ENCODE data around the gene ESR2.
A peak's percentile ranks its signal among the peaks of the same experiment; 100 is the strongest.
"Not testable (repeated sequence)": the region's sequence is repeated elsewhere in the genome, so short reads cannot be mapped to it uniquely, and the experiment has no call there.

The ESR2 gene

GRCh38 chr14:64220056-64220455 is 74.1 kb downstream of the ESR2 start:
- DNase-seq = no peak

- no peak for DNase-seq
Observed at GRCh38 chr14:64218344-64219240, 75.6 kb downstream of the ESR2 start.

- no peak for DNase-seq
Observed at GRCh38 chr14:64217834-64218233, 76.3 kb downstream of the ESR2 start.

DNA sequence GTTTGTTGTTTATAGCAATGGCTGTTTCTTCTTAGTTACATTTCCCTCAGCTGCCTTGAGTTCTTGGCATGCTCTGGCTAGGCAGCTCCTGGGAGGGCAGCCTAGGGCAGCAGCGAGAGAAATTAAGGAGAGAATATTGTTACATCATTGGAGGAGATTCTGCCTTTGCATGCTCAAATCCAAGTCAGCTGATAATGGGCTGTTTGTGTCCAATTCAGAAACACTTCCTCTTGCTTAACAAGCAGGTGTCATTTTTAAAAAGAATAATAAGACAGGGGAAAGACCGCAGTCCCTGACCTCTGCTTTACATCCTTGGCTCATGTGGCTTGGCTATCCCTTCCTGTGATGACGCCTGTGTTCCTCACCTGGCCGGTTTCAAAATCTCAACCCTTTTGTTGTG is 76.9 kb downstream of the ESR2 start:
- DNase-seq = no peak

- no peak for DNase-seq
Observed at GRCh38 chr14:64215978-64216377, 78.2 kb downstream of the ESR2 start.

- no peak for DNase-seq
Observed at GRCh38 chr14:64215274-64215673, 78.9 kb downstream of the ESR2 start.

DNA sequence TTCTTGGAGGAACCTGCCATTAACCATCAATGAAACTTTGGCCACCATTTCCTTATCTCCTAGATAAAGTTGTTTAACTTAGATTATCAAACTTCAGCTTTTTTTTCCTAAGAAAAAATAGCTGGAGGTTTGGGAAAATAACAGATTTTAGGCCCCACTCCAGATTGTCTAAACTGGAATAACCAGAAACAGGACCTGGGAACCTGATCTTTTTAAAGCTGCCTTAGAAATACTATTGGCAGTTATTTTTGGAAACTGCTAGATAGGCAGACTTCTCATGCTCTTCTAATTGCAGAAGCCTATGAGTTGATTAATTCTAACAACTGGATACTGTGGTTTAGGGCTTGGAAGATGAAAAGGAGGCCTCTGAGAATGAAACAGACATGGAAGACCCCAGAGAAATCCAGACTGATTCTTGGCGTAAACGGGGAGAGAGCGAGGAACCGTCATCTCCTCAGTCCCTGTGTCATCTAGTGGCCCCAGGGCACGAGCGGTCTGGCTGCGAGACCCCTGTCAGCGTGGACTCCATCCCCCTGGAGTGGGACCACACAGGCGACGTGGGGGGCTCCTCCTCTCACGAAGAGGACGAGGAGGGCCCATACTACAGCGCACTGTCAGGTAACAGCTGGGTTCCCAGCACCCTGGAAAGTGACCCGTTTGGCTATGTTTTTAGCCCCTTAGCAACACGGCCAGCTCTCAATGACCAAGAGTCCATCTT is 80.2 kb downstream of the ESR2 start:
- no peak for DNase-seq

DNA sequence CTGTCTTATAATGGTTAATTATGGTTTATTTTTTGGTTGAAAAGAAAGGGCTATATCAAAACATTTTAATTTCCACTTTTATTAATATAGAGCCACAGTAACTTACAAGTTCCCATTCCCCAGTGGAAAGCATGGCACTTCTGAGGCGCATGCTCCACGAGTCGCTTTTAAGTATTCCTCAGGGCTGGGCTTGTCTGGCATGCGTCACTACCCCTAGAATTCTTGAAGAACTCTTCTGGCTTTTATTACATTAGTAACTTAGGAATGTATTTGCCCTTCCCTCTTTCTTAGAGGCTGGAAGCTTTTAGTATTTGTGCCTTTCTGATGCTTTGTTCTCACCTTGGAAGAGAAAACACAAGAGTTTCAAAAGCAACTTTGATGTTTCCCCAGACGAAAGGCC is 81.1 kb downstream of the ESR2 start:
- DNase-seq = no peak

DNA sequence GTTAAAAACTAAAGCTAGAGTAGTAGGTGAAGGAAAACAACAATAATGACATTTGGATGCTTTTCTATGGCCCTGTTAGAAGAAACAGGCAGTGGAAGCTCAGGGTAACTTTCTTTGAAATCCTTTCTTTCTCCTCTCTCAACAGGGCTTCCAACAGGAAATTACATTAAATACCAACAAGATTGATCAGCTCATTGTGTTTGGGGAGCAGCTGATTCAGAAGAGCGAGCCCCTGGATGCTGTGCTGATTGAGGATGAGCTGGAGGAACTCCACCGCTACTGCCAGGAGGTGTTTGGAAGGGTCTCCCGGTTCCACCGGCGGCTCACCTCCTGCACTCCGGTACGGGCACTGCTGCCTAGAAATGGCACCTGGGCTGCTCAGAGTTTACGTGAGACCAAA is 81.5 kb downstream of the ESR2 start:
- no peak for DNase-seq

- DNase-seq = not testable (repeated sequence)
Observed at GRCh38 chr14:64210912-64211311, 83.3 kb downstream of the ESR2 start.

- no peak for DNase-seq
Observed at GRCh38 chr14:64210216-64210615, 84.0 kb downstream of the ESR2 start.

DNA sequence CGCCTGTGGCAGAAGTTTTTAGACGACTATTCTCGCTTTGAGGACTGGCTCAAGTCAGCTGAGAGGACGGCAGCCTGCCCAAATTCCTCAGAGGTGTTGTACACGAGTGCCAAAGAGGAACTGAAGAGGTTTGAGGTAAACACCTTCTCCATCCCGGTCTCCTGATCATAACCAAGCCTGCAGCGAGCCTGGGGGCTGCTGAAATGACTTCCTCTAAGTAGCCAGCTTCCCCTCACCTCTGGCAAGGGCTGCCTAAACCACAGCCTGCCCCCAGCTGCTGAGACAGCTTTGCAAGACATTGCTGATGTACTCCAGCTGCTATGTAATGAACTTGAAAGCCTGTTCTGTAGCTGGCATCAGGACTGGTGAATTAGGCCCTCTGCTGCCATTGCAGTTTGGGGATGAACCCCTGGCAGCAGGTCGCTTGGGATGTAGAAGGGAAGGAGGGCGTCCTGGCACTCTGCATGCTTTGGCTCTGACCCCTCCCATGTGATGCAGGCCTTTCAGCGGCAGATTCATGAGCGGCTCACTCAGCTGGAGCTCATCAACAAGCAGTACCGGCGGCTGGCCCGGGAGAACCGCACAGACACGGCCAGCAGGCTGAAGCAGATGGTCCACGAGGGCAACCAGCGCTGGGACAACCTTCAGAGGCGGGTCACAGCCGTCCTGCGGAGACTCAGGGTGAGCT is 84.6 kb downstream of the ESR2 start:
- no peak for DNase-seq

- no peak for DNase-seq
Observed at GRCh38 chr14:64208981-64209380, 85.2 kb downstream of the ESR2 start.

- no peak for DNase-seq
Observed at GRCh38 chr14:64208261-64208660, 85.9 kb downstream of the ESR2 start.

GRCh38 chr14:64203366-64204006 is 90.7 kb downstream of the ESR2 start:
- DNase-seq = no peak

GRCh38 chr14:64202716-64203115 is 91.5 kb downstream of the ESR2 start:
- DNase-seq = no peak

- no peak for DNase-seq
Observed at GRCh38 chr14:64201921-64202545, 92.1 kb downstream of the ESR2 start.

- DNase-seq = no peak
Observed at GRCh38 chr14:64201296-64201695, 92.9 kb downstream of the ESR2 start.

DNA sequence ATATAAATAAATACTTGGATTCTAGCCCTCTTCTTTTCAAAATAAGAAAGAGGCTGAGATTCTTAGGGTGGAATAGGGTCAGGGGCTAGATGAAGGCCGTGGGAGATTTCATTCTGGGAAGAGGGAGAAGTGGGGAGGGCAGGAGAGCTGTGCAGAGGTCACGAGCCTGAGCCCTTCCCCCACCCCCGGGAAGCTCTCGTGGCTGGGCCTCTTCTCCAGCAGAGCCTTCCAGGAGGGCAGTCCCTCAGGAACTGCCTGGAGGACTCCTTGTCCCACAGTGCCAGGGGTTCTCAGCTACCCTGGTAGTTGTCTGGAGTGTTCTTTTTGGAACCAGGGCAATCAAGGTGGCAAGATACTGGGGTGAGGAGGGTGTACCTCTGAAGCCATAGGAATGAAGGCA is 94.0 kb downstream of the ESR2 start:
- no peak for DNase-seq

DNA sequence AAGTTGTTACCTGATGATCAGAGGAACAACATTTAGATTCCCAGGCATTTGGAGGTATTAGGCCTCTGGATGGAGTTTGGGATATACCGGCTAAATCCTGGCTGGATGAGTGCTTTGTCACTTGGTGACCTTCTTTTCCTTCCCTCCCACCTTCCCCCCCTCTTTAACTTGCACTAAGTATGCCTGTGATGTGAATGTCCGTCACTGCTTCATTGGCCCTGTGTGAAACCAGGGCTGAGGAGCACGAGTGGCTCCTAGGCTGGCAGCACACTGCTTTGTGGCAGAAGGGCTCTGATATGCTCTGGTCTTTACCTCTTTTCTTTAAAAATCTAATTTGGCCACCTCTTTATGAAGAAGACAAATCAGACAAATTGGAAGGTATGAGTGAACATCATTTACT is 95.7 kb downstream of the ESR2 start:
- no peak for DNase-seq

DNA sequence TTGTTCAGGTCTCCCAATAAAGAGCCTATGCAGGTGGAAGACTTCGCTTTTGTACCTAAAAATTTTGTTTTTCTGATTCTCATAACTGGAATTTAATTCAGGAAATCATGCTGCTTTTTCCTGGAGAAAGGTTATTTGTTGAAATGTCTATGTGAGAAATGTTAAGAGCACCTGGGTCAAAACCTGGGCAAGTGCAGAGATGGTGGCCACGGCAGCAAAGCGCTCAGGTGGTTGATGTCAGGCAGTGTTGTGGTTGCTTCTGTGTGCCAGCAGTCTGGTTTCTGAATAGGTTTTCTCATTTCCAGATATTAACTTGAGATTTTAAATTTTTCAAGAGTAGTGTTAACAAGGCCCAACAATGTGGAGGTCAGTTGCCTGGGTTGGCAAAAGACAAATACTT is 96.2 kb downstream of the ESR2 start:
- no peak for DNase-seq

GRCh38 chr14:64196814-64197411 is 97.3 kb downstream of the ESR2 start:
- peak; percentile 5 for DNase-seq

Data from stimulated activated CD4-positive, alpha-beta T cell treated with anti-CD3 and anti-CD28 coated beads, Interleukin-12 subunit alpha, Interleukin-12 subunit beta, amount 100 ng/mL, for 4 hours (primary cell).